COLO668 (cell line): ENCODE data around the gene NTHL1.

Source experiments
- DNase-seq: peaks from one replicate; lab custom pipeline; 2025; ENCODE audit not compliant: unreplicated experiment; lab: John Stamatoyannopoulos, UW

Gene NTHL1

DNA sequence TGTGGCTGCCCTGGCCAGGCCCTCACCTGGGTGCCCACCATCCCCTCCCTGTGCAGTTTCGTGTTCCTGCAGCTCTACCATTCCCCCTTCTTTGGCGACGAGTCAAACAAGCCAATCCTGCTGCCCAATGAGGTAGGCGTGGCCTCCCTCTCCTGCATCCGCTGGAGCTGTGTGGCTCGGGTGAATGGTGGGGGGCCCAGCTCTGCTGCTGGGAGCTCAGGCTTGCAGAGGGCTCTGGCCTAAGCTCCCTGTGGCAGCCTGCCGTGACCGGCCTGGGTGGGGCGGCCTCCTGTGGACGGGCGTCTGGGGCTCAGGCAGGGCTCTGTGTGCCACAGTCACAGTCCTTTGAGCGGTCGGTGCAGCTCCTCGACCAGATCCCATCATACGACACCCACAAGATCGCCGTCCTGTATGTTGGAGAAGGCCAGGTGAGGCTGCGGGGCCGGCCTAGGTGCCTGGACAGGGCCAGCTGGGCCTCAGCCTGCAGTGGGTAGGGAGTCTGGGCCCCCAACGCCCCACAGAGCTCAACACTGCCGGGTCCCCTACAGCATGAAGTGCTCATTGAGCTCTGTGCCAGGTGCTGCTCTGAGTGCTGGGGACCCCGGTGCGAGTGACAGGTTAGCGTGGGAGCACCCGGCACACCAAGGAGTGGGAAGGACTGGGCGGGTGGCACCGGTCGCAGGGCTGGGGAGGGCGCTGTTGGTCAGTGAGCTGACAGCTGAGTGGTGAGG lies 37.4 kb upstream of the NTHL1 start:
- DNase-seq, result no peak

- DNase-seq, result no peak
Observed at GRCh38 chr16:2083876-2084780, 36.5 kb upstream of the NTHL1 start.

- no peak for DNase-seq
Observed at GRCh38 chr16:2083409-2083808, 35.8 kb upstream of the NTHL1 start.

DNA sequence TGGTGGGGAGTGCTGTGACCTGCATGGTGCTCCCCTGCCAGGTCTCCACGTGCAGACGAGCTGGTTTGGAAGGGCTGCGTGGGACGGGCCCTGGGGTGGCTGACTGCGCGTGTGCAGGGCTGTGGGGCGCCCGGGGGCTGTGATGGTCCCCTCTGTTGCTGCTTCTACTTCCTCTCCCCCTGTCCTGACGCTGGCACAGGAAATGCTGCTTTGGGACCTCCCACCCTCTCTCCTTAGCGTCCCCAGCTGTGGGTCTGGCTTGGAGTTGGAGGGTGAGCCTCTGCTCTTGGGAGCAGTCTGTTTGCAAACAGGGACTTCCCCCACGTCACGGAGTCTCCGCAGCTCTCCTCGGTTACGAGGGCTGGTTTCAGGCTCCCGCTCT lies 35.3 kb upstream of the NTHL1 start:
- no peak for DNase-seq

DNA sequence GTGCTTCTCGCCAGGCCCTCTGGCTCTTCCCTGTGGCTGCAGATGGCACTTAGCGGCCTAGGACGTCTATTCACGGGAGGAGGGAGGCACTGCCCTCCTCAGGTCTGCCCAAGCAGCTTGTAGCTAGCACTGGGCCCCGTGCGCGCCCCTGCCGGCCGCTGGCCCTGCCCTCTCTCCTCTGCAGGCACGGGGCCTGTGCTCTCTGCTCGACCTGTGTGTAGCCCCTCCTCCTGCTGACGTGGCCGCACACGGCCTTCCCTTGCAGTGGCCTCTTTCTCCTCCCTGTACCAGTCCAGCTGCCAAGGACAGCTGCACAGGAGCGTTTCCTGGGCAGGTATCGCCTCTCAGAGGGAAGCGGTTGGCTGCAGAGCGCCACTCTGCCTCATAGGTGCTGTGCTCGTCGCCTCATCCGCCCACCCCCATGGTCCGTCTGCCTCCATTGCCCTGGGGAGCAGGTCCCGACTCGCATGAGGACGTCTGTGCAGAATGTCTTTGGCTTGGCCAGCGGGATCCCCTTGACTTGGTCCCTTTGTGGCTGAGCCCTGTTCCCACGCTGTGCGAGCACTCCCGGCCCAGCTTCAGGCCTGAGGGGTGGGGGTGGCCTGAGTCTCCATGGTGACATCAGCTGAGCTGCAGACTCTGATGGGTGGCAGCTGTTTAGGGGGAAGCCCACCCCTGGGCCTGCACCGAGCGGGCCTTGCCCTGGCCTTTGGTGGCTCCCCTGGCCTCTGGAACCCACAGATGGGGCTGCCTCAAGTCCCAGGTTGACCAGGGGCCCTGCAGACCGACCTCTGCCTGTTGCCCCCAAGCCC lies 34.7 kb upstream of the NTHL1 start:
- peak; percentile 93 for DNase-seq

DNA sequence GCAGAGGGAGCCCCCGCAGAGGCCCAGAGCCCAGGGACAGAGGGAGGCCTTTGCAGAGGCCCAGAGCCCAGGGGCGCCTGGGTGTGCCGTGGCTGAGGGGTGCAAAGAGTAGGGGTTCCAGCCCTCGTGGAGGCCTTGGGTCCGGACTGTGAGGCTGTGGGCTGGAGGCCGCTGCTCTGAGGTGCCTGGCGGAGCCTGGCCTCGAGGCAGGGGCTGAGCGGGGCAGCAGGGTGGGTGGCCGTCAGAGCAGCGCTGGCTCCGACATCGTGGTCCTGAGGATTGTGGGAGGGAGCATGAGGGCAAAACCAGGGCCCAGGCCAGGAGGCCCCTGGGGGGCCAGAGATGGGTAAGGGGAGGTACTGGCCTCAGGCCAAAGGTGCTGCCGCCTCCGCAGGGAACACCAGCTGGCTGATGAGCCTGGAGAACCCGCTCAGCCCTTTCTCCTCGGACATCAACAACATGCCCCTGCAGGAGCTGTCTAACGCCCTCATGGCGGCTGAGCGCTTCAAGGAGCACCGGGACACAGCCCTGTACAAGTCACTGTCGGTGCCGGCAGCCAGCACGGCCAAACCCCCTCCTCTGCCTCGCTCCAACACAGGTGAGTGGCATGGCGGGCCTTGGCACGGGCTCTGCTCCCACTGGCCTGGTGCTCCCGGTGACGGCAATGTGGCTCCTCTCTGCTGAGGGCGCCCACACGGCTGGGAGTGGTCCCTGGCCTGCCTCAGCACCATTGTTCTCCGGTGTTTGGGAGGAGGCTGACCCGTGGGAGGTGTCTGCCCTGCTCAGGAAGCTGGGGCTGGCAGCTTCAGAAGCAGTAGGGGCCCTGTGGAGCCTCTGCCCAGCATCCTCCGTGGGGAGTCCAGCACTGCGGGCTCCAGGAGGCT lies 33.8 kb upstream of the NTHL1 start:
- no peak for DNase-seq

GRCh38 chr16:2079991-2080390 lies 32.4 kb upstream of the NTHL1 start:
- DNase-seq, result no peak

GRCh38 chr16:2079311-2079800 lies 31.7 kb upstream of the NTHL1 start:
- no peak for DNase-seq

DNA sequence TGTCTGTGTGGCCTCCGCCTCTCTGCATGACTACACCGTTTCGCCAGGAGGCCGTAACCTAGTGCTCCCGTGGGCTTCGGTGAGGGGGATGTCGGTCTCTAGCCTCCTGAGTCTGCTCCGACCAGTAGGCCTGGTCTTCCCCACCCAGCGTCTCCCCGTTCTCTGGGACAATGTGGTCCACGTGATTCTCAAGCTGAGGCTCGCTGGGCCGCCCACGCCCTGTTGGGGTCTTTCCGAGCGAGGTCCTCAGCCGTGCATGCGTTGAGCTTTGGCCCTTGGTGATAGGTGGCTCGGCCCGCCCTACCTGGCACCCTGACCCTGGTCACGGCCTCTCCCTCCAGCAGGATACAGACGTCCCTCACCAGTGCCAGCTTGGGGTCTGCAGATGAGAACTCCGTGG lies 31.1 kb upstream of the NTHL1 start:
- no peak for DNase-seq

DNA sequence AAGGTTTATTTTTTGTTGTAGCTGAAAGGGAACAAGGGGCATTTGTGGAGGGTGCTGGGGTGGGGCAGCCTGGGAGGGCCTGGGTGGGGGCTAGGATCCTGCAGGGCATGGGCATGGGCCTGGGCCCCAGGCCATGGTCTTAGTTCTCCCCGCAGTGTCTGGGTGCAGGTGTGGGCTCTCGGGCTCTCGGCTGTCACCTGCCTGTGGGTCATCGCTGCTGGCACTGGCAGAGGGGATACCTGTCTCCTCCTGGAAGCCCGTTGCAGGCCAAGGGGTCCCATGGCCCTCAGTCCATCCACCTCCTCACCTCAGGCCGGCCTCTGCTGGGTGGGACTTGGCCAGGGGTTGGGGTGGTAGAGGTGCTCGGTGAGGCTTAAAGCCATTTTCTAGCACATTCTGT lies 30.5 kb upstream of the NTHL1 start:
- DNase-seq, result no peak

- DNase-seq, result no peak
Observed at GRCh38 chr16:2077696-2078095, 30.1 kb upstream of the NTHL1 start.

DNA sequence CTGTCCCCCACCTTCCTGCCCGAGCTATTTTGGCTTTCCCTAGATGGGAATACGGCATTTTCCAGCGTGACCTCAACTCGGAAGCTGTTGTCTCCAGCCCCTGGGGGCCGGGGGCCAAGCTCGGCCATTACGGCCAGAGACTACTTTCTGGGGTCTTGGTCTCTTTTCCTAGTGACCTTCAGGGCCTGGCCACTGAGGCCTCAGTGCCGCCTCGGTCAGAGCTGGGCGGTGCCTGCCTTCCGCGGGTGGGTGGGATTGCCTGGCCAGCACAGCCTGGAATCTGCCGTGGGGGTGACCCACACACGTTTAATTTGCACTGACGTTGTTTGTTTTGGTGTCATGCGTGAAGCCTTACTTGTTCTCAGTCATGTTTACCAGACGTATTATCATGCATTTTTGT lies 29.4 kb upstream of the NTHL1 start:
- DNase-seq, result no peak

- no peak for DNase-seq
Observed at GRCh38 chr16:2076072-2076865, 28.6 kb upstream of the NTHL1 start.

DNA sequence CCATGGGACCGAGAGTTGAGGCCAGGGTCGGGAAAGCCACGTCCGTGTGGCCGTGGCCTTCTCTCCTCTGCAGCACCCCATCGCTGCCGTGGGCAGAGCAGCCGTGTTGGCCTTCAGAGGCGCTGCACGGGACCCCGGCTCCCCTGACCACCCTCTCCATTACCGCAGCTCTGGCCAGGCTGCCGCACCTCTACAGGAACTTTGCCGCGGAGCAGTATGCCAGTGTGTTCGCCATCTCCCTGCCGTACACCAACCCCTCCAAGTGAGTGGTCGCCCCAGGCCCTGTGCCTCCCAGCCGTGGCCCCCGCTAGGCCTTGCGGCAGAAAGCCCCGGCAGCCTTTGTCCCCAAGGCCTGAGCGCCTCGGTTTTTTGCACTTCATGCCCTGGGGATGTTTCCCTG lies 28.0 kb upstream of the NTHL1 start:
- DNase-seq, result no peak

DNA sequence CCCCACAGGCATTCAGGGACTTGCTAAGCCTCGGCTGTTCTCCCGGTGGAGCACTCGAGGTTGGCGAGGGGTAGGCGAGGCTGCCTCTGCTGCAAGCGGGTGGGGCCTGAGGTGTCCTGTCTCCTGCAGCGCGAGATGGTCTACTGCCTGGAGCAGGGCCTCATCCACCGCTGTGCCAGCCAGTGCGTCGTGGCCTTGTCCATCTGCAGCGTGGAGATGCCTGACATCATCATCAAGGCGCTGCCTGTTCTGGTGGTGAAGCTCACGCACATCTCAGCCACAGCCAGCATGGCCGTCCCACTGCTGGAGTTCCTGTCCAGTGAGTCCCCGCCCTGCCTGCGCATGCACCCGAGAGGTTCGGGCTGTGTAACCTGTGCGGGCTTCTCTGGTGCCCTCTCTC lies 26.4 kb upstream of the NTHL1 start:
- DNase-seq, result no peak

DNA sequence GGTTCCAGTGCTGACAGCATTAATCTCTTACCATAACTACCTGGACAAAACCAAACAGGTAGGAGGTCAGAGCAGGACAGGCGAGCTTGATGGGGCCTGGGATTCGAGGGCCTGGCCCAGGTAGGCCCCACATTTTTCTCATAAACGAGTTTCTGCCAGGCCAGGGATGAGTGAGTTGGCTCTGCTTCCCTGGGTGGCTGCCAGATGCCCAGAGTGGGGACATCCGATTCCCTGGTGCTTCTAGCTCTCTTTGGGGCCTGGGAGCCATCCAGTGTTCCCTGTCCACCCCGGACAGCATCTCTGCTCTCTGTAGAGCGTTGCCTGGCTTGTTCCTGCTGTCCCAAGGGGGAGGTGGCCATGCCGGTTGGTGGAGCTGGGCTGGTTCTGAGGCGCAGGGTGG lies 25.3 kb upstream of the NTHL1 start:
- DNase-seq, result no peak

DNA sequence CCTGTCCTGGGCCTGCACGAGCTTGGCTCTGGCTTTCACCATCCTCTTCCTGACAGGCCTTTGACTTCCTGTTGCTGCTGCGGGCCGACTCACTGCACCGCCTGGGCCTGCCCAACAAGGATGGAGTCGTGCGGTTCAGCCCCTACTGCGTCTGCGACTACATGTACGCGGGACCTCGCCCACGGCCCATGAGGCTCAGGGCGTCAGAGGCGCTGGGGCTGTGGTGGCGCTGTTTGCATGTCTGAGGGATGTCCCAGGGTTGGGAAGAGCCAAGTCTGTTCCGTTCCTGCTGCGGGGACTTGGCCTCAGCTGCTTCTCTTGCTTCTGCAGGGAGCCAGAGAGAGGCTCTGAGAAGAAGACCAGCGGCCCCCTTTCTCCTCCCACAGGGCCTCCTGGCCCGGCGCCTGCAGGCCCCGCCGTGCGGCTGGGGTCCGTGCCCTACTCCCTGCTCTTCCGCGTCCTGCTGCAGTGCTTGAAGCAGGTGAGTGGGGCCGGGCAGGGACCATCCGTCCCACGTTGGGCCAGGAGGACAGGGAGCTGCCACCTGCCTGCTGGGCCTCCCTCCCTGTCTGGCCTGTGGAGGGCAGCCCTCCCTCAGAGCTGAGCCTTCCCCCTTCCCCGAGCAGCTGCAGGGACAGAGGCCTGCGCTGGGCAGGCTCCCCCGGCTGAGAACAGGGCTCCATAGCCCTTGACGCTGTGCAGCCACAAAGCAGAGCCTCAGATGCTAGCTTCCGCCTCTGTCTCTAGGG lies 24.0 kb upstream of the NTHL1 start:
- no peak for DNase-seq

DNA sequence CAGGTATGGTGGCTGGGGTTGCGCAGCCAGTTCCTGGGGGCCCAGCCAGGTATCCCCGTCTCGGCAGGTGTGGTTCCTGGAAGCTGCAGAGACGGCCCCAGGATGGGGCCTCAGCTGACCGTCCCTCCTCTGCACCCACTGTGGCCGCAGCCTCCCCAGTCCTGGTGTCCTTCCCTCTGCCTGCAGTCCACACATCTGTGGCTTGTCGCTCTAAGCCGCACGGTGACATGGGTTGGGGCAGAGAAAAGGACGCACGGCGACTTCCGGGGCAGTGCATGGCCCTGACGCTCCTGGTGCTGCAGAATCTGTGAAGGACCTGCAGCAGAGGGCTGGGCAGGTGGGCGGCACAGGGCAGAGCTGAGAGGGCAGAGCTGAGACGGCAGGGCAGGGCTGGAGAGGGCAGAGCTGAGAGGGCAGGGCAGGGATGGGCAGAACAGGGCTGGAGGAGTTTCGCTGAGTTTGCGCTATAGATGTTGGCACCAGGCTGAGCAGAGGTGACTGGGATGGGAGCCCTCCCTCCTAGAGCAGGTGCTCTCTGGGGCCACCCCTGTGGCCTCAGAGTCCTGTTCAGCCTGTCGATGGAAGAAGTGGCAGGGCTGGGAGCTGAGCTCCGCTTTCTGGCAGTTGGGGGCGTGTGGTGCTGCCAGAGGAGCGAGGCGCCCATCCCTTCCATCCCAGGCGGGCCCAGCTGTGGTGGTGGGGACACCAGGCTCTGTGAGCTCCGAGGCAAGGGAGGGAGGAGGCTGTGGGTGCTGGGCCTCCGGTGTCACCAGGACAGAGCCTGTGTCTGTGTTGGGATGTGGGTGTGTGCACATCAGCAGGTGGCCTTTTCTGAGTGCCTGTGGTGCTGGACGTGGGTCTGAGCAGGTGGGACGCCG lies 23.2 kb upstream of the NTHL1 start:
- no peak for DNase-seq
